ENCODE measurements around the gene CEPT1.

Gene CEPT1

DNA sequence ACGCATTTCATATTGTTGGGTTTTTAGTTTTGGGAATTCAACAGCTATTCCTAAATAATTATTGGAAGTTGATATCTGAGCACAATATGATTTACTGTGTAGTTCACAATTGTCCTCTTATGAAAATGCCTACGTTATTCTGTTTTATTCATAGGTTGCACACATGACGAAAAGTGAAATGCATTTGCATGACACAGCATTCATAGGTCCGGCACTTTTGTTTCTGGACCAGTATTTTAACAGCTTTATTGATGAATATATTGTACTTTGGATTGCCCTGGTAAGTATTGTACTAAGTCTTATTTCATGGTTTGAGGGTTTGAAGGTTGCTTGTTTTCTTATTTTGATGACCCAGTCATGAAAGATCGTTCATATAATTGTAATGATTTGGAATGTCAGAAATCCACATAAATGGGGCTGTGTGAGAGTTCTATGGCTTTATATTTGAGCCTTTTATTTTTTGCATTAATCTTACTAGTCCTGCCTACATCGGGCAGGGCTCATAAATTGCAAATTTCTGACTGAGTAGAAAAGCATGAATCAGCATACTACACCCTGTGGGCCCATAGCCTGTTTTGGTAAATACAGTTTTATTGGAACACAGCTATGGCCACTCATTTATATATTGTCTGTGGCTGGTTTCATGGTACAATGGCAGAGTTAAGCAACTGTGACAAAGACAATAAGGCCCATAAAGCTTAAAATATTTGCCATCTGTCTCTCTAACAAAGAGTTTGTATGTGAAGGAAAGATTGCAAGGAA lies 43.5 kb downstream of the CEPT1 start:
- in situ Hi-C loops (cut with HindIII; ENCODE audit: low pct_unique_long_range_greater_than_20kb, low sequenced_read_pairs): no loop called here
- no peak for TF ChIP-seq JUND (IDR thresholded peaks at IDR 0.05; ENCODE audit: low read depth)
- DNase-seq (ENCODE audit: low read depth in 1 of 2, low spot score in 1 of 2): no peak

DNA sequence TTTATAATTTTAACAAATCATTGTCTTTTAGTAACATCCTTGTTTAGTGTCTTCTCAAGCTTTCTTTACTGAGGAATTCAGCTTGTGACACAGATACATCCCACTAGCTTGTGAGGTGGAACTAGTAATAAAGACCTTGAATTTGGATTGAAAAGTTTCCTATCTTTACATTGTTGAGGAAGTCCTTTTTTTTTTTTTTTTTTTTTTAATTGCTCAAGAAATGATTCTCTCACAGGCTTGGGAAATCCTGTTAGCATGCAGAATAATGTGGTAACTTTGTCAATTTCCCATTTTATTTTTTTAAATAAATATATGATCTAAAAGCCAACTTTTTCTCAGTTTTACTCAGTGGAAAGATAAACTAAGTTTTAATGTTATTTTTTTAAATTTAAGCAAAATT lies 44.6 kb downstream of the CEPT1 start:
- no peak for DNase-seq (ENCODE audit: low read depth in 1 of 2, low spot score in 1 of 2)
- no peak for TF ChIP-seq JUND (IDR thresholded peaks at IDR 0.05; ENCODE audit: low read depth)
- in situ Hi-C loops (cut with HindIII; ENCODE audit: low pct_unique_long_range_greater_than_20kb, low sequenced_read_pairs): no loop called here

DNA sequence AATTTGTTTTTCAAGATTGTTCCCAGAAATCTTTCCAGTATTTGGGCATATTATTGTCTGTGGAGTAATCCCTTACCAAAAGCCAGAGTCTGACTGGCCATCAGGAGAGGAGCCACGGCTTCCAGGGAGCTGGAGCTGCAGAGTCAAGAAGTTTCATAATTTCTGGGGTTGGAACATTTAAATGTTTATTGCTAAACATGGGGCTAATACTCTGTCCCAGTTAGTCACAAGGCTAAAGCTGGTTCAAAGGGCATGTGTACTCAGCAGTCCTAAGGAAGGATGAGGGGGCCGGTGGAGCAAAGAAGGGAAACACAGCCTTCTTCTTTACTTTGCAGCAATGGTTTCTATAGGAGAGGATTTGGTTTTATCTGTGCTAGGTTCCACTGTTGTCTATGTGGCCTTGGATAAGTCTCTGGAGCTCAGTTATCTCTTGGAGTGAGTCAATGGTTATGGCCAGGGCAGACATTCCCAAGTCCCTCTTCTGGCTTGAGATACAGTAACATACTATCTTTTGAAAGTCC lies 51.0 kb downstream of the CEPT1 start:
- no peak for DNase-seq (ENCODE audit: low read depth in 1 of 2, low spot score in 1 of 2)
- in situ Hi-C loops (cut with HindIII; ENCODE audit: low pct_unique_long_range_greater_than_20kb, low sequenced_read_pairs): no loop called here
- TF ChIP-seq JUND (IDR thresholded peaks at IDR 0.05; ENCODE audit: low read depth): no peak

DNA sequence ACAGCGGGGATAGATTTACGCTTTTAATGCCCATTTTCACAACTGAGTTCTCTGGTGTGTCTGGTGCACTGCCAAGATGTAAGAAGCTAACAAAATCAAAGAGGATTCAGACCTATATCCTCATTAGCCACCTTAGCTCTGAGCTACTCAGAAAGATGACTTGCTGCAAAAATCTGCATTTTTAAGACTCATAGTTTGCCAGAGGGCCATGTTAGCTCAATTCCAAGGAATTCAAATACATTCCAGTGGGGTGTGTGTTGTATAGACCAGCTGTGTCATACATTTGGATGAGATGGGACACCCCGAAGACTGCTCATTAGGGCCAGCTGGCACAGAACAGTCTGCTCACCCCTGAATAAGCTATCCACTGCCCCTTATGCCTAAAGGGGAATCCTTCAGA lies 51.5 kb downstream of the CEPT1 start:
- in situ Hi-C loops (cut with HindIII; ENCODE audit: low pct_unique_long_range_greater_than_20kb, low sequenced_read_pairs): no loop called here
- TF ChIP-seq JUND (IDR thresholded peaks at IDR 0.05; ENCODE audit: low read depth): no peak
- DNase-seq (ENCODE audit: low read depth in 1 of 2, low spot score in 1 of 2): no peak

GRCh38 chr1:111192074-111192473 lies 52.1 kb downstream of the CEPT1 start:
- TF ChIP-seq JUND (IDR thresholded peaks at IDR 0.05; ENCODE audit: low read depth): no peak
- no peak for DNase-seq (ENCODE audit: low read depth in 1 of 2, low spot score in 1 of 2)
- in situ Hi-C loops (cut with HindIII; ENCODE audit: low pct_unique_long_range_greater_than_20kb, low sequenced_read_pairs): no loop called here

- DNase-seq (ENCODE audit: low read depth in 1 of 2, low spot score in 1 of 2): no peak
- in situ Hi-C loops (cut with HindIII; ENCODE audit: low pct_unique_long_range_greater_than_20kb, low sequenced_read_pairs): no loop called here
- TF ChIP-seq JUND (IDR thresholded peaks at IDR 0.05; ENCODE audit: low read depth): no peak
Measured at GRCh38 chr1:111192658-111193519, 52.9 kb downstream of the CEPT1 start.

DNA sequence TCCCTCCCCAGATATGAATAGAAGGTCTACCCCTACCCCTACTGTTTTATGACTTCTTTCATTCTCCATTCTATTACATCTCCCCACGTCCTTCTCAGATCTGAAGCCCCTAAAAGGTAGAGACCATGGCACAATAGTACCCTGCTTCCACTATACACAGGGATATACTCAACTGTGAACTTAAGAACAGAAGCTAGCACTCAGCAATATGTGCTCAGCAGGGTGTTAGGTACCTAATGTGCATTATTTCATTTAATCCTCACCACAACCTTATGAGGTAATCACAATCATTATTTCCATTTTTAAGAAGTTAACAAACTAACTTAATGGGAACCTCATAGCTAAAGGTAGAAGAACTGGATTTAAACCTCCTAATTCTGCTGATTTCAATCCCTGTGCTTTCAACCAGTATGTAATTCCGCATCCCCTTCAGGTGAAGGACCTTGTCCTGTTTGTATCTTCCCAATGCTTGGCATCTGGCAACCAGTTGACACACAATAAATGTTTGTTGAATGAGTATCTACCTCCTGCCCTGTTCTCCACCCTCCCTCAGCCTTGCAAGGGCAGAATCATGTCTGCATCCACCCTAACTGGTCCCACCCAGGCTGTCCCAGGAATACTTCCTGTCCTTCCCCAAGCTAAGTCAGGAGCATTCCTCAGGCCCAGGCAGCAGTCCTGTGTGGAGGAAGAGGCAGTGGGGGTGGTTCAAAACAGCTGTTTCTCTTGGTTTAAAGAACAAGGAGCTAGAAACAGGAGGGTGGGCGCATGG lies 53.9 kb downstream of the CEPT1 start:
- no peak for DNase-seq (ENCODE audit: low read depth in 1 of 2, low spot score in 1 of 2)
- in situ Hi-C loops (cut with HindIII; ENCODE audit: low pct_unique_long_range_greater_than_20kb, low sequenced_read_pairs): no loop called here
- no peak for TF ChIP-seq JUND (IDR thresholded peaks at IDR 0.05; ENCODE audit: low read depth)

GRCh38 chr1:111195002-111195684 lies 55.1 kb downstream of the CEPT1 start:
- in situ Hi-C loops (cut with HindIII; ENCODE audit: low pct_unique_long_range_greater_than_20kb, low sequenced_read_pairs): no loop called here
- TF ChIP-seq JUND (IDR thresholded peaks at IDR 0.05; ENCODE audit: low read depth): no peak
- DNase-seq (ENCODE audit: low read depth in 1 of 2, low spot score in 1 of 2): no peak

DNA sequence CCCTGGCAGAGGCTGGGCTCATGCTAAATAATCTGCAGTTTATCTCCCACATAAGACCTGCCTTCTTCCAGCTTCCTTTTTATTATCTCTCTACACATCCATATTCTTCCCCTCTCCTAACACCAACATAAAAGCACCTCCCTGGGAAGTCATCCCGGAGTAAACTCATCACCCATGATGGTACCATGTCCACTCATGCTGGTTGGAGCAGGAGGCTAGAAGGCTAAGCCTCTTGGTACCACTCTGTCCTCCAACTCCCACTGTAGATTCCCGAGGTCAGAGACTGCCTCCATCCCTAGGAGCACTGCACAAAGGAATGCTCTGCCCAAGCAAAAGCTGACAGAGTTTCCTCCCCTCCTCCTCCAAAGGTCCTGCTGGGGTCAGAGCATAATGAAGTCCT lies 56.2 kb downstream of the CEPT1 start:
- no peak for DNase-seq (ENCODE audit: low read depth in 1 of 2, low spot score in 1 of 2)
- in situ Hi-C loops (cut with HindIII; ENCODE audit: low pct_unique_long_range_greater_than_20kb, low sequenced_read_pairs): no loop called here
- TF ChIP-seq JUND (IDR thresholded peaks at IDR 0.05; ENCODE audit: low read depth): no peak

DNA sequence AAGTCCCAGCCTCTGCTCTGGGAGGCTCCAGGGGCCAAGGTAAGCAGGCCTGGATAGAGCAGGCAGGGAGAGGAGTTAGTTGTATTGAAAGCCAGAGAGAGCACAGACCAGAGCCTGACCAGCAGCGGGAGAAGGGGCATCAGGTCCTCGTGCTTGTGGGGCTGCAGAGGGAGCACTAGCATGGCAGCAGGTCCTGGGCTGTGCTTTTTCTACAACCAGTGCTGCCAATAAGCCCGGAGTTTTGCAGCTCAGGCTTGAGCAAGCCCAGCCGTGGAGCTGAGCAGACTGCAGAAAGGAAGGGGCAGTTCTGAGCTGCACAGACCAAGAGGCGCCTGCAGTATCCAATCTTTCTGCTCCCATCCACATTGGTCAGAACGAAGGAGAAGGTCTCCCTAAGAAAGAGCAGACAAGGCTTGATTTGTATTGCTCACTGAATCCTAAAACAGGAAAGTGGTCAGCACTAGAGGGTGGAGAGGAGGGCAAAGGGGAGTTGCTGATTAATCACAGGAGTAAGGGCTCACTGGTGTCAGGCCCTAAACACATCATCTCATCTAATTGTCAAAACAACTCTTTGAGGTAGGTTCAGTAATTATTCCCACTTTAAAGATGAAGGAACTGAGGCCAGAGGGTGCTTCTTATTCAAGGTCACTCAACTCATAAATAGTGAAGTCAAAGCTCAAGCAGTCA lies 57.7 kb downstream of the CEPT1 start:
- no peak for TF ChIP-seq JUND (IDR thresholded peaks at IDR 0.05; ENCODE audit: low read depth)
- peak in 1 of 2 experiments; percentile 48 for DNase-seq (ENCODE audit: low read depth in 1 of 2, low spot score in 1 of 2)
- in situ Hi-C loops (cut with HindIII; ENCODE audit: low pct_unique_long_range_greater_than_20kb, low sequenced_read_pairs): no loop called here

DNA sequence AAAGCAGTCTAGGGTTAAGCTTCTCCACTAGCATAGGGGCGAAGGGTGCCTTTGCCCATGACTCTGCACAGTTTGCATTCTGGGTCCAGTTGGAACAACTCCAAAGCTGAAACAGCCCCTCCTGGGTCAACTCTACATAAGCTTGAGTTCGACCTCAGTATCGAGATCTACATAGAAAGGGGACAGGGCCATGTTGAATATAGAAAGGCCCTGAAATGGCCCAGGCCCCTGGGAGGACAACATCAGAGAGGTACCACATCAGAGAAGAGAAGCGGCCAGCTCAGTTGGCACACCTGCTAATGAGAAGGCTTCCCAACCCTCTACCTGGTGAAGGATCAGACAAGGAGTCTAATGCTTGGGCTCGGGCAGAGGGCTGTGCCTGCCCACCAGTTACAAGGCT lies 58.8 kb downstream of the CEPT1 start:
- no peak for DNase-seq (ENCODE audit: low read depth in 1 of 2, low spot score in 1 of 2)
- in situ Hi-C loops (cut with HindIII; ENCODE audit: low pct_unique_long_range_greater_than_20kb, low sequenced_read_pairs): no loop called here
- no peak for TF ChIP-seq JUND (IDR thresholded peaks at IDR 0.05; ENCODE audit: low read depth)
